Measurements from ENCODE around the gene APOL2.
"Not testable (repeated sequence)": the region's sequence is repeated elsewhere in the genome, so short reads cannot be mapped to it uniquely, and the experiment has no call there.

Gene APOL2

GRCh38 chr22:36196254-36197064, 42.9 kb downstream of the APOL2 start:
- peak; percentile 31 for DNase-seq

GRCh38 chr22:36194971-36195370, 44.4 kb downstream of the APOL2 start:
- DNase-seq, result peak; percentile 78

- no peak for DNase-seq
These were observed 44.9 kb downstream of the APOL2 start for GRCh38 chr22:36194385-36194784.

GRCh38 chr22:36193577-36193976, 45.8 kb downstream of the APOL2 start:
- no peak for DNase-seq

GRCh38 chr22:36193171-36193570, 46.2 kb downstream of the APOL2 start:
- no peak for DNase-seq

GRCh38 chr22:36192542-36192941, 46.8 kb downstream of the APOL2 start:
- DNase-seq, result peak; percentile 43

- no peak for DNase-seq
These were observed 48.1 kb downstream of the APOL2 start for GRCh38 chr22:36191106-36191836.

- not testable (repeated sequence) for DNase-seq
These were observed 51.5 kb downstream of the APOL2 start for GRCh38 chr22:36187862-36188261.

- no peak for DNase-seq
These were observed 53.3 kb downstream of the APOL2 start for GRCh38 chr22:36185828-36186624.

GRCh38 chr22:36184433-36185025, 54.8 kb downstream of the APOL2 start:
- peak; percentile 39 for DNase-seq

GRCh38 chr22:36183446-36183845, 55.9 kb downstream of the APOL2 start:
- DNase-seq, result no peak

- DNase-seq, result no peak
These were observed 56.5 kb downstream of the APOL2 start for GRCh38 chr22:36182857-36183256.

GRCh38 chr22:36182056-36182455, 57.3 kb downstream of the APOL2 start:
- no peak for DNase-seq

GRCh38 chr22:36180928-36181327, 58.4 kb downstream of the APOL2 start:
- no peak for DNase-seq

GRCh38 chr22:36180038-36180880, 59.1 kb downstream of the APOL2 start:
- DNase-seq, result peak; percentile 52

- no peak for DNase-seq
These were observed 62.2 kb downstream of the APOL2 start for GRCh38 chr22:36177160-36177559.
